K562 (cell line): ENCODE data around the gene MYL4. TPM values are rescaled to one million over a fixed set of nuclear protein-coding genes. Genes with fewer than 3 reads are reported as not detected.

Source experiments
- BACH1 ChIP-seq: fragments of 200-800 bp; sonication (Bioruptor generic); IDR thresholded peaks from 2 replicates; pipeline ENCODE4 v1.6.1; 2016; ENCODE audit warnings: missing genetic modification characterization, missing compliant biosample characterization
- BRD4 ChIP-seq: fragments of 200-600 bp; sonication (generic); IDR thresholded peaks from 2 replicates; pipeline ENCODE4 v1.6.1; 2017; ENCODE audit warnings: inconsistent platforms
- GABPA ChIP-seq: fragments of 200-800 bp; sonication (Bioruptor generic); conservative IDR thresholded peaks from 2 replicates; pipeline ENCODE4 v1.6.1; 2016; ENCODE audit warnings: low read depth, missing genetic modification characterization, missing compliant biosample characterization
- GATAD2B ChIP-seq: fragments of 450-650 bp; IDR thresholded peaks from 2 replicates; pipeline ENCODE4 v1.6.1; 2017; ENCODE audit warnings: mild to moderate bottlenecking, borderline replicate concordance
- MYC ChIP-seq, 2 experiments: fragments of 250-450 bp in 1 of 2; sonication (Bioruptor Pico) in 1 of 2; IDR thresholded peaks; 2 replicates each; pipeline versions ENCODE4 v1.5.1 to v1.6.1; 2012 to 2021; ENCODE audit warnings: low read depth in 2 of 2, borderline replicate concordance in 1 of 2, improper control_type of control experiment in 1 of 2, low read length in 1 of 2, mild to moderate bottlenecking in 1 of 2, moderate library complexity in 1 of 2
- NR1H2 ChIP-seq: sonication (generic); formaldehyde crosslinking; IDR thresholded peaks from 2 replicates; pipeline ENCODE4 v1.4.0; 2020; ENCODE audit warnings: mild to moderate bottlenecking, missing genetic modification reagents
- RCOR1 ChIP-seq, 2 experiments: IDR thresholded peaks; 2 replicates each; pipeline ENCODE4 v1.6.1; 2012; ENCODE audit warnings: low read depth in 2 of 2, low read length in 2 of 2, borderline replicate concordance in 1 of 2, improper control_type of control experiment in 1 of 2
- SLC30A9 ChIP-seq: fragments of 250-450 bp; sonication (Bioruptor Pico); IDR thresholded peaks from 2 replicates; pipeline ENCODE4 v1.8.0; 2022; ENCODE audit warnings: mild to moderate bottlenecking, moderate library complexity
- SRSF7 ChIP-seq: fragments of 200-400 bp; formaldehyde crosslinking; optimal IDR thresholded peaks from 2 replicates; pipeline ENCODE3; 2017; ENCODE audit warnings: mild to moderate bottlenecking, low read depth, low read length
- ZNF12 ChIP-seq: sonication (generic); formaldehyde crosslinking; IDR thresholded peaks from 2 replicates; pipeline ENCODE4 v1.4.0; 2020; ENCODE audit warnings: mild to moderate bottlenecking, missing genetic modification reagents
- ZNF324 ChIP-seq: fragments of 250-450 bp; sonication (Bioruptor Pico); IDR thresholded peaks from 2 replicates; pipeline ENCODE4 v1.4.0; 2020; ENCODE audit warnings: mild to moderate bottlenecking
- ZNF76 ChIP-seq: fragments of 250-450 bp; sonication (Bioruptor Pico); IDR thresholded peaks from 2 replicates; pipeline ENCODE4 v1.4.0; 2020; ENCODE audit warnings: mild to moderate bottlenecking, moderate library complexity, borderline replicate concordance
- polyA plus RNA-seq, 8 experiments: library from polyadenylated mRNA; depleted of rRNA in 4 of 8; stranded (reverse) in 5 of 8; unstranded in 3 of 8; fragments of >200 nt; fragmentation: Nextera tagmentation in 2 of 8; fragmentation: Illumina TruSeq in 1 of 8; extraction: Ambion mirVana in 2 of 8; extraction: Trizol in 1 of 8; gene quantifications; 2 replicates each; pipeline versions ENCODE4 v1.2.1 to v1.2.3, GENCODE V29; 2011 to 2014; ENCODE audit warnings: inconsistent platforms in 1 of 8, missing spikeins in 1 of 8
- total RNA-seq, 7 experiments: library from RNA; depleted of rRNA in 6 of 7; stranded (reverse); fragments of >200 nt in 6 of 7; fragmentation: Illumina TruSeq in 2 of 7; extraction: Trizol in 2 of 7; gene quantifications; 2 replicates each; pipeline versions ENCODE4 v1.2.1 to v1.2.3, GENCODE V29; 2011 to 2021; ENCODE audit warnings: low replicate concordance in 1 of 7
- TF ChIP-seq, protein P1 (sequence below): sonication (generic); formaldehyde crosslinking; IDR thresholded peaks from 2 replicates; pipeline ENCODE4 v1.8.0; 2022; ENCODE audit warnings: mild to moderate bottlenecking, missing genetic modification reagents, borderline replicate concordance
- TF ChIP-seq, protein P2 (sequence below): fragments of 200-800 bp; sonication (Bioruptor generic); IDR thresholded peaks from 2 replicates; pipeline ENCODE4 v1.6.1; 2016; ENCODE audit warnings: missing genetic modification characterization, missing compliant biosample characterization
- TF ChIP-seq, protein P3 (sequence below): fragments of 250-450 bp; sonication (Bioruptor Pico); IDR thresholded peaks from 2 replicates; pipeline ENCODE4 v1.5.0; 2020; ENCODE audit warnings: mild to moderate bottlenecking, borderline replicate concordance
- TF ChIP-seq, protein P4 (sequence below): fragments of 450-650 bp; formaldehyde crosslinking; IDR thresholded peaks from 2 replicates; pipeline ENCODE4 v1.4.0; 2020; ENCODE audit warnings: mild to moderate bottlenecking

Gene MYL4
- total and polyA plus RNA-seq, 9 of the 15 experiments (the other 6 are each of a cell fraction or from before 2014, with no cell fraction given), result 117 to 423 (median 221) TPM

DNA sequence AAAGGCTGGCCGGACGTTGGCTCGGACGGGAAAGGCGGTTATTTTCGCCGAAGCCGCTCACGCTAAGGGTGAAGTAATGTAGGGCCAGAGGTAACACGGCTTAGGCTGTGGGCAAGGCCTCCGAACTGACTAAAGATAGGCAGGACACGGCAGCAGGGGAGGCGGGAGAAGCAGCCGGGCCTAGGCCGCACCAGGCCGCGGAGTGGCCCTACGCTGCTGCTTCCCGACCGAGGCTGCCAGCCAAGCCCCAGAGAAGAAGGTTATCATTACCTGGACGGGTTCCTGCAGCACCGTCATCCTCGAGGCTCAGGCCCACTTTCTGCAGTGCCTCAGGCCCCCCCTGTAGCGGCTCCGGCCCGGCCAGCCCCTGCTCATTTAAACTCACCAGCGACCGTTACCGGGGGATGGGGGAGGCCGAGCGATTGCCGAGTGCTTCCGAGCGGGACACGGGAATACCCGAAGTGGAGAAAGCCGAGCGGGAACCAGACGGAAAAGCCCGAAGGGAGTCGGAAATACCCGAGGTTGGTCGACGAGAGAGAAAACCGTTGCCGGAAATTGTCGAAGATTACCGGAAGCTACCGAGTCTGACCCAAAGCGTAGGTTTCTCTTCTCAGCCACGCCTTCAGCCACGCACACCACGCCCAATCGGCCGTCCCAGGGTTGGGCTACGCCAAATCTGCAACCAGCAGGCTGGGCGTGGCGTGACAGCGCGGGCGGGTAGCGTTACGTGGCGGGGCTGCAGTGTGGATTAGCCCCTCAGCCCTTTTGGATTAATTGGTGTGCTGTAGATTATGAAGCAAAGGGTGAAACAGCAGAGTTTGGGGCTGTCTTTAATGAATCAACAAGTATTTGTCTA is 20.0 kb upstream of the MYL4 start, which contains the start of gene CDC27 (continued):
- TF ChIP-seq, protein P1, sequence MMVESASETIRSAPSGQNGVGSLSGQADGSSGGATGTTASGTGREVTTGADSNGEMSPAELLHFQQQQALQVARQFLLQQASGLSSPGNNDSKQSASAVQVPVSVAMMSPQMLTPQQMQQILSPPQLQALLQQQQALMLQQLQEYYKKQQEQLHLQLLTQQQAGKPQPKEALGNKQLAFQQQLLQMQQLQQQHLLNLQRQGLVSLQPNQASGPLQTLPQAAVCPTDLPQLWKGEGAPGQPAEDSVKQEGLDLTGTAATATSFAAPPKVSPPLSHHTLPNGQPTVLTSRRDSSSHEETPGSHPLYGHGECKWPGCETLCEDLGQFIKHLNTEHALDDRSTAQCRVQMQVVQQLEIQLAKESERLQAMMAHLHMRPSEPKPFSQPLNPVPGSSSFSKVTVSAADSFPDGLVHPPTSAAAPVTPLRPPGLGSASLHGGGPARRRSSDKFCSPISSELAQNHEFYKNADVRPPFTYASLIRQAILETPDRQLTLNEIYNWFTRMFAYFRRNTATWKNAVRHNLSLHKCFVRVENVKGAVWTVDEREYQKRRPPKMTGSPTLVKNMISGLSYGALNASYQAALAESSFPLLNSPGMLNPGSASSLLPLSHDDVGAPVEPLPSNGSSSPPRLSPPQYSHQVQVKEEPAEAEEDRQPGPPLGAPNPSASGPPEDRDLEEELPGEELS (CRISPR knock-in tag), result peak; percentile 98
- TF ChIP-seq, protein P2, sequence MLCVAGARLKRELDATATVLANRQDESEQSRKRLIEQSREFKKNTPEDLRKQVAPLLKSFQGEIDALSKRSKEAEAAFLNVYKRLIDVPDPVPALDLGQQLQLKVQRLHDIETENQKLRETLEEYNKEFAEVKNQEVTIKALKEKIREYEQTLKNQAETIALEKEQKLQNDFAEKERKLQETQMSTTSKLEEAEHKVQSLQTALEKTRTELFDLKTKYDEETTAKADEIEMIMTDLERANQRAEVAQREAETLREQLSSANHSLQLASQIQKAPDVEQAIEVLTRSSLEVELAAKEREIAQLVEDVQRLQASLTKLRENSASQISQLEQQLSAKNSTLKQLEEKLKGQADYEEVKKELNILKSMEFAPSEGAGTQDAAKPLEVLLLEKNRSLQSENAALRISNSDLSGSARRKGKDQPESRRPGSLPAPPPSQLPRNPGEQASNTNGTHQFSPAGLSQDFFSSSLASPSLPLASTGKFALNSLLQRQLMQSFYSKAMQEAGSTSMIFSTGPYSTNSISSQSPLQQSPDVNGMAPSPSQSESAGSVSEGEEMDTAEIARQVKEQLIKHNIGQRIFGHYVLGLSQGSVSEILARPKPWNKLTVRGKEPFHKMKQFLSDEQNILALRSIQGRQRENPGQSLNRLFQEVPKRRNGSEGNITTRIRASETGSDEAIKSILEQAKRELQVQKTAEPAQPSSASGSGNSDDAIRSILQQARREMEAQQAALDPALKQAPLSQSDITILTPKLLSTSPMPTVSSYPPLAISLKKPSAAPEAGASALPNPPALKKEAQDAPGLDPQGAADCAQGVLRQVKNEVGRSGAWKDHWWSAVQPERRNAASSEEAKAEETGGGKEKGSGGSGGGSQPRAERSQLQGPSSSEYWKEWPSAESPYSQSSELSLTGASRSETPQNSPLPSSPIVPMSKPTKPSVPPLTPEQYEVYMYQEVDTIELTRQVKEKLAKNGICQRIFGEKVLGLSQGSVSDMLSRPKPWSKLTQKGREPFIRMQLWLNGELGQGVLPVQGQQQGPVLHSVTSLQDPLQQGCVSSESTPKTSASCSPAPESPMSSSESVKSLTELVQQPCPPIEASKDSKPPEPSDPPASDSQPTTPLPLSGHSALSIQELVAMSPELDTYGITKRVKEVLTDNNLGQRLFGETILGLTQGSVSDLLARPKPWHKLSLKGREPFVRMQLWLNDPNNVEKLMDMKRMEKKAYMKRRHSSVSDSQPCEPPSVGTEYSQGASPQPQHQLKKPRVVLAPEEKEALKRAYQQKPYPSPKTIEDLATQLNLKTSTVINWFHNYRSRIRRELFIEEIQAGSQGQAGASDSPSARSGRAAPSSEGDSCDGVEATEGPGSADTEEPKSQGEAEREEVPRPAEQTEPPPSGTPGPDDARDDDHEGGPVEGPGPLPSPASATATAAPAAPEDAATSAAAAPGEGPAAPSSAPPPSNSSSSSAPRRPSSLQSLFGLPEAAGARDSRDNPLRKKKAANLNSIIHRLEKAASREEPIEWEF (CRISPR knock-in tag), result no peak
- TF ChIP-seq ZNF324 (no peak), SRSF7 (no peak), NR1H2 (CRISPR knock-in tag) (no peak), ZNF76 (CRISPR knock-in tag) (no peak), GATAD2B (peak; percentile 86), GABPA (tag) (peak; percentile 46; the same call in 1 of the 2 replicates), BRD4 (peak; percentile 78), ZNF12 (CRISPR knock-in tag) (no peak), RCOR1 (IDR thresholded peaks at IDR 0.05; ENCODE audit: borderline replicate concordance in 1 of 2, low read depth in 2 of 2, low read length in 2 of 2) (no peak; a peak in 2 of 4 replicates), SLC30A9 (CRISPR knock-in tag) (no peak), MYC (IDR thresholded peaks at IDR 0.05; ENCODE audit: low read depth, low read length) (peak; percentile 68), MYC (CRISPR knock-in tag; IDR thresholded peaks at IDR 0.05; ENCODE audit: borderline replicate concordance, low read depth) (no peak), BACH1 (no peak)
- TF ChIP-seq, protein P3, sequence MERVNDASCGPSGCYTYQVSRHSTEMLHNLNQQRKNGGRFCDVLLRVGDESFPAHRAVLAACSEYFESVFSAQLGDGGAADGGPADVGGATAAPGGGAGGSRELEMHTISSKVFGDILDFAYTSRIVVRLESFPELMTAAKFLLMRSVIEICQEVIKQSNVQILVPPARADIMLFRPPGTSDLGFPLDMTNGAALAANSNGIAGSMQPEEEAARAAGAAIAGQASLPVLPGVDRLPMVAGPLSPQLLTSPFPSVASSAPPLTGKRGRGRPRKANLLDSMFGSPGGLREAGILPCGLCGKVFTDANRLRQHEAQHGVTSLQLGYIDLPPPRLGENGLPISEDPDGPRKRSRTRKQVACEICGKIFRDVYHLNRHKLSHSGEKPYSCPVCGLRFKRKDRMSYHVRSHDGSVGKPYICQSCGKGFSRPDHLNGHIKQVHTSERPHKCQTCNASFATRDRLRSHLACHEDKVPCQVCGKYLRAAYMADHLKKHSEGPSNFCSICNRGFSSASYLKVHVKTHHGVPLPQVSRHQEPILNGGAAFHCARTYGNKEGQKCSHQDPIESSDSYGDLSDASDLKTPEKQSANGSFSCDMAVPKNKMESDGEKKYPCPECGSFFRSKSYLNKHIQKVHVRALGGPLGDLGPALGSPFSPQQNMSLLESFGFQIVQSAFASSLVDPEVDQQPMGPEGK, result no peak
- TF ChIP-seq, protein P4, sequence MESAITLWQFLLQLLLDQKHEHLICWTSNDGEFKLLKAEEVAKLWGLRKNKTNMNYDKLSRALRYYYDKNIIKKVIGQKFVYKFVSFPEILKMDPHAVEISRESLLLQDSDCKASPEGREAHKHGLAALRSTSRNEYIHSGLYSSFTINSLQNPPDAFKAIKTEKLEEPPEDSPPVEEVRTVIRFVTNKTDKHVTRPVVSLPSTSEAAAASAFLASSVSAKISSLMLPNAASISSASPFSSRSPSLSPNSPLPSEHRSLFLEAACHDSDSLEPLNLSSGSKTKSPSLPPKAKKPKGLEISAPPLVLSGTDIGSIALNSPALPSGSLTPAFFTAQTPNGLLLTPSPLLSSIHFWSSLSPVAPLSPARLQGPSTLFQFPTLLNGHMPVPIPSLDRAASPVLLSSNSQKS (CRISPR knock-in tag), result no peak
